Skeletal muscle tissue (tissue), 4 donors: Measurements from ENCODE around the gene TRDN. TPM values are rescaled to one million over a fixed set of nuclear protein-coding genes. Genes with fewer than 3 reads are reported as not detected.
A peak's percentile ranks its signal among the peaks of the same experiment; 100 is the strongest.

Source experiments
- H3K27ac ChIP-seq: one replicate; pipeline ENCODE4 v1.7.0; 2013; ENCODE audit warnings: mild to moderate bottlenecking, low read depth, low read length, inconsistent platforms
- H3K27me3 ChIP-seq, 3 donors: one replicate each; pipeline ENCODE4 v1.7.0; 2013; ENCODE audit warnings: low read length in 3 of 3; ENCODE audit not compliant: control insufficient read depth in 3 of 3, insufficient read depth in 3 of 3
- H3K36me3 ChIP-seq, 3 donors: one replicate each; pipeline ENCODE4 v1.7.0; 2013; ENCODE audit warnings: low read length in 3 of 3; ENCODE audit not compliant: control insufficient read depth in 3 of 3, insufficient read depth in 3 of 3
- H3K4me1 ChIP-seq, 3 donors: one replicate each; pipeline ENCODE4 v1.7.0; 2013; ENCODE audit warnings: low read length in 3 of 3, mild to moderate bottlenecking in 3 of 3; ENCODE audit not compliant: control insufficient read depth in 3 of 3, insufficient read depth in 3 of 3
- H3K4me3 ChIP-seq, 3 donors: one replicate each; pipeline ENCODE4 v1.7.0; 2013; ENCODE audit warnings: low read length in 3 of 3
- H3K9ac ChIP-seq, 3 donors: one replicate each; pipeline ENCODE4 v1.7.0; 2013; ENCODE audit warnings: low read length in 3 of 3, mild to moderate bottlenecking in 3 of 3, moderate library complexity in 2 of 3, low read depth in 1 of 3
- H3K9me3 ChIP-seq, 3 donors: one replicate each; pipeline ENCODE4 v1.7.0; 2013; ENCODE audit warnings: low read length in 3 of 3; ENCODE audit not compliant: control insufficient read depth in 3 of 3
- total RNA-seq: library from RNA; depleted of rRNA; stranded (reverse); fragments of >200 nt; gene quantifications from one replicate; pipeline ENCODE4 v1.2.3, GENCODE V29; 2014
- donor health status: Osteomylitis.

TRDN gene
- total RNA-seq, 1 donor from 2014 or later, result 73.1 TPM

DNA sequence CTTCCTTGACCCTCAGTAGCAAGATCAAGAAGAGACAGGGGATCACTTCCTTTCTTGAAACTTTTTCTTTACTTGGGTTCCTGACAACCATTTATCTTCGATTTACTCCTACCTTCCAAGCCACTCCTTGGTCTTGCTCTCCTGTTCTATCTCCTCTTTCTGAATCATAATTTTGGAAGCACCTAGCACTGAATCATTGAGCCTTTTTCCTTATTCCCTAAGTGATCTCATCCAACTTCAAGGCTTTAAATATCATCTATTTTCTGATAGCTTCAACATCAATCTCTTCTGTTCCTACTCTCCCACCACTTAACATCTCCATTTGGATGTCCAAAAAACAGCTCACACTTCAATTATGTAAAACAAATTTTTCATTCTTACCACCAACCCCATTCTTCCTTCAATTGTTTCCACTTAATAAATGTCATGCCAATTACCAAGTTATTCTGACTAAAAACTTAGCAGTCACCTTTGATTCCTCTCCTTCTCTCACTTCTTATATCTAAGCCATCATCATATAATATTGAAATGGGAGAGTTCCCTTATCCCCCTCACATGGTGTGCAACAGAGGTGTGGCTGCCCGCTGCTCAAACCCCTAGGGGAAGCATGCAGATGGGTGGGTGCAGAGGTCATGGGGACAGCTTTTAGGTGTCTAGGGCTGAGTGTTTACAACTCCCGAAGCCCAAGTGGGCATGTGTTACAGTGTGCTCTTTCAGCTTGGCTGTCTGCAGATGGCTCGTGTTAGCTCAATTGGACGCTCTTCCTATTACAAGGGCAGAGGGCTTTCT lies 23.4 kb upstream of the TRDN start:
- Histone ChIP-seq H3K9ac (no peak overlapping the region), H3K27ac (peak overlapping the region; percentile 67), H3K4me3 (no peak overlapping the region), H3K27me3 (no peaks in the 10 kb centered on the region), H3K4me1 (peaks cover 8 to 19% (median 11%) of the 10 kb centered on the region in 3 donors), H3K36me3 (no peaks in the 10 kb centered on the region), H3K9me3 (no peaks in the 10 kb centered on the region)

DNA sequence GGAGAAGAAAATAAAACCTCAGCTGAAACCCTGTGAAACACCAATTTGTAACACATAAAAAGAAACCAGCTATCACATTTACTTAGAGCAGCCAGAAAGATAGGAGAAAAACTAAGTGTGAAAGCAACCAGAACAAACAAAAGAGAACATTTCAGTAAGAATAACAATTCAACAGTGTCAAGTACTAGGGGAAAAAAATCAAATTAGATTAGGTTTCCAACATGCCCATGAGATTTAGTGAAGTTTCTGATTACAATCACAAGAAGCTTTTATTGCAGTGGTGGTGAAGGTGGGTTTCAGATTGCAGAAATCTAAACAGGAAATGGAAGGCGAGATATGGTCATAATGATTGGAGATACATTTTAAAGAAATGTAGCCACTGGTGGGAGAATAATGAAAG lies 22.1 kb upstream of the TRDN start:
- Histone ChIP-seq H3K9ac (no peak overlapping the region), H3K4me1 (peaks cover 8 to 19% (median 11%) of the 10 kb centered on the region in 3 donors), H3K27ac (no peak overlapping the region), H3K9me3 (no peaks in the 10 kb centered on the region), H3K4me3 (no peak overlapping the region), H3K36me3 (no peaks in the 10 kb centered on the region), H3K27me3 (no peaks in the 10 kb centered on the region)

DNA sequence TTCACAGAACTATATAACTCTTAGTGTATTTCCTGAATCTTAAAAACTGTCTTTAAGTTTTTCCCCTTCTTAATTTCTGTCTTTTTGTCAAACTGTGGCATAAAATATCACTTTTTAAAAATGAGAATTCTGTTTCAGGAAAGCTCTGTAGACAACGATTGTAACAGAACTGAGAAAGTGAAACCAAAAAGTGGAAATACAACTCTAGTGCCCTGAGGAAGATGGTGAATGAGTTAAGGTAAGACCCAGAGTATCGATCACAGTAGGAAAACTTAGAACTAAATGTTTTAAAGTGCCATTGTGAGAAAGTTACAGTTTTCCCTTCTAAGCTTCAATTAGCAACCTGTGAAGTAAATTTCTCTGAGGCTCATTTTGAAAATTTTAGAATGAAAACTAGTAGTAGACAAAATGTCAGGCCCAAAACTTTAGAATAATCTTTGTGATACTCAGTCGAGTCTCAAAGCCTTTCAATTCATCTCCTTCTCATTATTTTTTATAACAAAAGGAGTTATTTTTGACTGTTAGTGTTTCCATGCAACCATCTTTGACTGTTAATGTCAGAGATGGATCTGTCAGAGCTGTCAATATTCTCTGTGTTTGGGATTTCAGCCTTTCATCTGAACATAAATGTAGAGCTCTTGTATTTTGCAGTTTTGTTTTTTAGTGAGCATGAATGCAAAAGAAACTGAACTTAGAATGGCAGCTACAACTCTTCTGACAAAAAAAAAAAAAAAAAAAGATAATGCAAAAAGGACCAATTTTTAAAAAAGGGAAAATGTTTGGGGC lies 19.0 kb upstream of the TRDN start:
- Histone ChIP-seq H3K9me3 (no peaks in the 10 kb centered on the region), H3K27me3 (no peaks in the 10 kb centered on the region), H3K4me1 (peaks cover 2 to 10% (median 4%) of the 10 kb centered on the region in 3 donors), H3K27ac (peak overlapping the region; percentile 75), H3K36me3 (no peaks in the 10 kb centered on the region), H3K4me3 (peak overlapping the region; percentile 11 to 65 (median 64)), H3K9ac (peak overlapping the region; percentile 65 to 82 (median 77))

DNA sequence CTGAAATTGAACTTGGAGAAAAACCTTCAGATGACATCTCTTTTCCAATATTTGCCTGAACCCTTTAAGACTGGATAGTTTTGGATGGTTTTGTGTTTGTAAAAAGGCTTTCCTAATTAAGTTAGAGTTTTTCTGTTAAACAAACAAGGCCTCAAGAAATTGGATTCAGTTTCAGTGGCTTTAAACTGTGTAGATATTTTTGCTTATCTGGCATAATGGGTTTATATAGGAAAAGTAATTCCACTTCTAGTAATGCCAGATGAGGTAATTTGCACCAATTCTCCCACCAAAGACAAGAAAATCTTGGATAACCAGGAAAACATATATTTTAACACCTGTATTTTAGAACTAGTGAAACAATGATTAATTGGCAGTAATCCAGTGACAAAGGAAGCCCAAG lies 12.0 kb upstream of the TRDN start:
- Histone ChIP-seq H3K4me3 (no peak overlapping the region), H3K36me3 (no peaks in the 10 kb centered on the region), H3K4me1 (no peaks in the 10 kb centered on the region), H3K27ac (no peak overlapping the region), H3K27me3 (no peaks in the 10 kb centered on the region), H3K9ac (no peak overlapping the region), H3K9me3 (no peaks in the 10 kb centered on the region)

DNA sequence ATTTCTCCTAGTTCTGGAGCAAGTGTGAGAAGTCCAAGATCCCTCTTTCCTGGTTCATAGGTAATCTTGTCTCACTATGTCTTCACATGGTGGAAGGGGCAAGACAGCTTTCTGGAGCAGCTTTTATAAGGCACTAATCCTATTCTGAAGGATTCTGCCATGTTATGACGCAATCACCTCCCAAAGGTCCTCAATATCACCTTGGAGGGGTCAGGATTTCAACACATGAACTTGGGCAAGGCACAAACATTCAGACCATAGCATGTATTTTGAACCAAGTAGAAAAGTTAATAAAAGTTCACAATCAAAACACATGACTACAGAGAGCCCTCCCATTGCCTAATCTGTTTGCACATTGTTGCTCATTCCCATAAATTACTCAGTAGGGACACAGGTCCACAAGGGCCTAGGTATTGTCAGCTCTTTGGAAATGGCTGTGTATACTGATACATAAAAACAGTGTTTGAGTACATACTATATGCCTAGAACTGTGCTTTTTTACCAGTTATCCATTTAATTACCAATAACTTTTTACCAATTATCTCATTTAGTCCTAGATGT lies 11.3 kb upstream of the TRDN start:
- Histone ChIP-seq H3K4me3 (no peak overlapping the region), H3K4me1 (no peaks in the 10 kb centered on the region), H3K27me3 (no peaks in the 10 kb centered on the region), H3K27ac (no peak overlapping the region), H3K9me3 (no peaks in the 10 kb centered on the region), H3K9ac (no peak overlapping the region), H3K36me3 (no peaks in the 10 kb centered on the region)

DNA sequence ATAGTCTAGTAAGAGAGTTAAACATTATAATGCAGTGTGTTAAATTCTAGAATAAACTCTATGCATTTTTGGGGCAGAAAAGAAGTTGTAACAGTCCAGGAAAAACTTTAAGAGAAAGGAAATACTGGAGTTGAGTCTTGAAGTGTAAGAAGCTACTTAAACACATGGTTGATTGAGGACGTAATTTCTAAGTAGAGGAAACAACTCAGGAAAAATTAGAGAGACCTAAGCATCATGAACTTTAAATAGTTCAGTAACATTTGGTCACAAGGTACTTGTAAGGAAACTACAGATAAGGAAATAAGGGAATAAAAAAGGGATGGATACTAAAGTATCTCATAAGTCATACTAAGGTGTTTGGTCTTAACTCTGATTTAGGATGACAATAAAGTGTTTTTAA lies 4.7 kb upstream of the TRDN start:
- Histone ChIP-seq H3K36me3 (no peaks in the 10 kb centered on the region), H3K4me3 (no peak overlapping the region), H3K4me1 (peaks cover 4 to 8% (median 8%) of the 10 kb centered on the region in 3 donors), H3K9me3 (no peaks in the 10 kb centered on the region), H3K27me3 (no peaks in the 10 kb centered on the region), H3K9ac (peak overlapping the region; percentile 26 to 72 (median 51)), H3K27ac (peak overlapping the region; percentile 98)

DNA sequence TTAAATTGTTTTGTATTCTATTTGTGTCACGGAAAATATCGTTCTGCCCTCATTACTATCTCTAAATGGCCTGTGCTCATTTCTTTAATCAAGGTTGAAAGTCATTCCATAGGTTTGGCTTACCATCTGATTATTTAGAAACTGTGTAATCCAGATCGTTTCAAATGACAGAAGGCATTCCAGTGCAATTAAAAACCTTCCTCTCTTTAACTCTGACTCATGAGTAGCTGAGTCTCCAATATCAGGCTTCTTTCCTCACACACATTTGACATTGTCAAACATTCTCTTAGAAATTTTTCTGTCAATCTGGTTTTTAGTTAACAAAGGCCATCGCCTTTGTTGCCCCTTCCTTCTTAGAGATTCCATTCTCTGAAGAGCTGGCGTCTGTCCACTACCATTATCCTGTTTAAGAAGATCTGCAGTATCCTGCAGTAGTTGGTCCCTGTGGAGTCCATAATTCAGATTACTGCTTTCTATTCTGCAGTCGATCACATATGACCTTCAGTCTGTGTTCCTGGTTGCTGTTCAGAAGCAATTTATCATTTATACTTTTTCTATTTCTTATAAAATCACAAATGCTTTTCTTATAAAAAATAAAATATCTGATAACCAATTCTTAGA lies 3.9 kb upstream of the TRDN start:
- Histone ChIP-seq H3K36me3 (no peaks in the 10 kb centered on the region), H3K9me3 (no peaks in the 10 kb centered on the region), H3K9ac (peak overlapping the region; percentile 62 to 75 (median 72)), H3K4me3 (peak overlapping the region in 2 of 3 donors; percentile 39 to 46), H3K27ac (peak overlapping the region; percentile 98), H3K4me1 (peaks cover 4 to 8% (median 8%) of the 10 kb centered on the region in 3 donors), H3K27me3 (no peaks in the 10 kb centered on the region)

DNA sequence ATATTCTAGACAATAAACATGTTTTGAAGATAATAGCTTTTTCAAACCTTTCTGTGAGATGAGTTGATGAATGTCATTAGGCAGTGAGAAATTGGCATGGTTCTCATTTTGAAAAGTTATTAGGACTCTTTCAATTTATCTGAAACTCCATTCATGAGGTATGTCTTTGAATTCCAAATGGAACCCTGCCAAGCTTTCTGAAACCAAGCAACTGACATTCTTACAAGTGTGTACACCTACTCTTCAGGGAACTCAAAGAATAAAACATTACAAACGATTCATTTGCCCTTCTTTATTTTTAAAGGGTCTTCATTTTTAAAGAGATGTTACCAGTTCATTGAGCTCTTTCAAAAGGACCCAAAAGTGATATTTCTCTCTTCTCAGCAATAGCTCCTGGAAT lies 2.1 kb upstream of the TRDN start:
- H3K4me3 ChIP-seq, result no peak overlapping the region
- peaks cover 4 to 8% (median 8%) of the 10 kb centered on the region in 3 donors for H3K4me1 ChIP-seq
- H3K36me3 ChIP-seq, result no peaks in the 10 kb centered on the region
- H3K9me3 ChIP-seq, result no peaks in the 10 kb centered on the region
- peak overlapping the region; percentile 98 for H3K27ac ChIP-seq
- no peaks in the 10 kb centered on the region for H3K27me3 ChIP-seq
- H3K9ac ChIP-seq, result no peak overlapping the region

DNA sequence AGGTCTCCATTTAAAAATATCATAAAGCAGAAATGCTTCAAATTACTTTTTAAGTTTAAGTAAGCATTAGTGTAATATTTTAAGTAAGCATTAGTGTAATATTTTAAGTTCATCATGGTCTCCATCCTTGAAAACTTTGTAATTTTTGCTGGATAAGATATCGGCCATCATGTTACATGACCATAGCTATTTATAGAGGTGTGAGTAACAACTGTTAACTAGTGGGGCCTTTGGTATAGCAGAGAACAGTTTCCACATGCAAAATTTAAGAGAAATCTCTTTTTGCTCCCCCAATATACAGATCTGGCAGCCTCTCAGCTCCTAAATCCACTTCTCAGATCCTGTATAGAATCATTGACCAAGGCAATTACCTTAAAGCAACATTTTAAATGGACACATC lies 468 bp downstream of the TRDN start:
- Histone ChIP-seq H3K27ac (peak overlapping the region; percentile 98), H3K36me3 (no peaks in the 10 kb centered on the region), H3K4me3 (peak overlapping the region; percentile 75 to 90 (median 78)), H3K9me3 (no peaks in the 10 kb centered on the region), H3K4me1 (peaks cover 3 to 8% (median 6%) of the 10 kb centered on the region in 3 donors), H3K27me3 (no peaks in the 10 kb centered on the region), H3K9ac (peak overlapping the region; percentile 85 to 99 (median 96))
